A673 (cell line): ENCODE results near the gene MAPK8IP1. TPM values are rescaled to one million over a fixed set of nuclear protein-coding genes. Genes with fewer than 3 reads are reported as not detected.
"Not testable (repeated sequence)": the region's sequence is repeated elsewhere in the genome, so short reads cannot be mapped to it uniquely, and the experiment has no call there.

Source experiments
- Bru-seq: library from RNA; stranded (reverse); fragments of 400-500 nt; gene quantifications from one replicate; lab custom pipeline; 2021; lab: Mats Ljungman, UMichigan
- BruChase-seq, 2 experiments: library from RNA; stranded (reverse); fragments of 400-500 nt; gene quantifications; one replicate each; lab custom pipeline; 2021; lab: Mats Ljungman, UMichigan
- BruUV-seq: library from RNA; stranded (reverse); fragments of 400-500 nt; replicated peaks from 2 replicates; lab custom pipeline; 2021; lab: Mats Ljungman, UMichigan
- CTCF ChIA-PET: fragments of 300-600 bp; sonication (Branson Sonifier 250); formaldehyde crosslinking; loops from one replicate; lab custom pipeline; 2022; ENCODE audit warnings: antibody characterized with exemption; lab: Charles Lee
- POLR2A ChIA-PET: fragments of 300-600 bp; sonication (Branson Sonifier 250); formaldehyde crosslinking; loops from one replicate; lab custom pipeline; 2022; ENCODE audit warnings: antibody characterized with exemption; ENCODE audit not compliant: low non-redundant PET; lab: Charles Lee
- DNase-seq: peaks from one replicate; pipeline ENCODE4 v3.0.0-alpha.2; 2015; ENCODE audit warnings: low spot score
- H3K27ac ChIP-seq: fragments of 200-600 bp; sonication (generic); 2 replicates; pipeline ENCODE4 v1.5.1; 2016; ENCODE audit warnings: mixed run types, low read depth, mild to moderate bottlenecking, mixed read lengths, antibody characterized with exemption, low read length; ENCODE audit not compliant: poor library complexity, severe bottlenecking
- H3K27me3 ChIP-seq: fragments of 200-600 bp; sonication (generic); replicated peaks from 2 replicates; pipeline ENCODE4 v1.6.1; 2017; ENCODE audit warnings: mixed run types, low read depth, mild to moderate bottlenecking, mixed read lengths, antibody characterized with exemption, low read length; ENCODE audit not compliant: insufficient read depth, poor library complexity
- H3K36me3 ChIP-seq: fragments of 200-600 bp; sonication (generic); 2 replicates; pipeline ENCODE4 v1.6.1; 2016; ENCODE audit warnings: mixed run types, mild to moderate bottlenecking, mixed read lengths, antibody characterized with exemption, low read length; ENCODE audit not compliant: insufficient read depth, poor library complexity, severe bottlenecking
- H3K4me1 ChIP-seq: fragments of 200-600 bp; sonication (generic); 2 replicates; pipeline ENCODE4 v1.6.1; 2017; ENCODE audit warnings: mixed run types, mild to moderate bottlenecking, mixed read lengths, antibody characterized with exemption, low read length; ENCODE audit not compliant: insufficient read depth, poor library complexity, severe bottlenecking
- H3K4me3 ChIP-seq: fragments of 200-600 bp; sonication (generic); 2 replicates; pipeline ENCODE4 v1.5.1; 2016; ENCODE audit warnings: low read depth, mixed run types, mild to moderate bottlenecking, mixed read lengths, low read length; ENCODE audit not compliant: poor library complexity, severe bottlenecking
- H3K9me3 ChIP-seq: fragments of 200-600 bp; sonication (generic); 2 replicates; pipeline ENCODE4 v1.6.1; 2016; ENCODE audit warnings: mixed run types, low read depth, mild to moderate bottlenecking, mixed read lengths, antibody characterized with exemption, low read length; ENCODE audit not compliant: poor library complexity, severe bottlenecking
- CTCF ChIP-seq: fragments of 300-800, 200-600 bp; sonication (generic); conservative IDR thresholded peaks from 2 replicates; pipeline ENCODE4 v1.5.1; 2017; ENCODE audit warnings: low read depth, mild to moderate bottlenecking, antibody characterized with exemption, low read length, moderate library complexity, mixed read lengths
- EZH2 ChIP-seq: fragments of 200-600 bp; sonication (generic); IDR thresholded peaks from 2 replicates; pipeline ENCODE4 v1.6.1; 2017; ENCODE audit warnings: borderline replicate concordance, low read depth, mild to moderate bottlenecking, mixed read lengths, antibody characterized with exemption, low read length; ENCODE audit not compliant: poor library complexity, severe bottlenecking
- intact Hi-C: fragments of 100-400 bp; cut with micrococcal nuclease; formaldehyde crosslinking; loops from one replicate; pipeline ENCODE4 v1.10.0; 2022; ENCODE audit not compliant: unreplicated experiment
- long read RNA-seq: library from polyadenylated mRNA; stranded (forward); transcript quantifications from one replicate; pipeline ENCODE4 v2.0.0, GENCODE V29; 2022
- total RNA-seq: library from RNA; stranded (reverse); gene quantifications from 2 replicates; pipeline ENCODE4 v1.2.3, GENCODE V29; 2021

Gene MAPK8IP1
- total RNA-seq (46.0 and 46.2 TPM in 2 replicates), Bru-seq, nascent RNA (percentile 38 among the genes with signal in this experiment), BruChase-seq, experiment 1, labeled RNA remaining after a 2-hour chase (percentile 47 among the genes with signal in this experiment), BruChase-seq, experiment 2, labeled RNA remaining after a 6-hour chase (percentile 64 among the genes with signal in this experiment)
- long read RNA-seq, partial matches to known transcripts: 3 of 5 reads
- long read RNA-seq, other reads (novel, unspliced or antisense): 2 of 5 reads

GRCh38 chr11:45885274-45885920 is at the start of gene MAPK8IP1:
Gene MAPK8IP1 (plus strand): TSS chr11:45885651. CDS start chr11:45885821, 170 bp downstream.
- H3K9me3 ChIP-seq: no peaks in the 10 kb centered on the region
- no TSS peak for BruUV-seq
- ChIA-PET POLR2A (no interaction called here), CTCF (no interaction called here)
- H3K27me3 ChIP-seq: no peaks in the 10 kb centered on the region
- DNase-seq: peak; percentile 75
- H3K36me3 ChIP-seq: peaks cover 14% of the 10 kb centered on the region
- no peak within 1 kb of the TSS for H3K27ac ChIP-seq
- H3K4me1 ChIP-seq: peaks cover 15% of the 10 kb centered on the region
- intact Hi-C loops: loop anchor here (10.0 kb wide), 1 partner anchor 429 kb away; no protein-coding TSS in a partner anchor
- TF ChIP-seq CTCF: 0 out of 2 replicates have a peak, but pooled peaks have one; percentile 12
- no peak for TF ChIP-seq EZH2
- peak within 1 kb of the TSS; percentile 58 for H3K4me3 ChIP-seq

DNA sequence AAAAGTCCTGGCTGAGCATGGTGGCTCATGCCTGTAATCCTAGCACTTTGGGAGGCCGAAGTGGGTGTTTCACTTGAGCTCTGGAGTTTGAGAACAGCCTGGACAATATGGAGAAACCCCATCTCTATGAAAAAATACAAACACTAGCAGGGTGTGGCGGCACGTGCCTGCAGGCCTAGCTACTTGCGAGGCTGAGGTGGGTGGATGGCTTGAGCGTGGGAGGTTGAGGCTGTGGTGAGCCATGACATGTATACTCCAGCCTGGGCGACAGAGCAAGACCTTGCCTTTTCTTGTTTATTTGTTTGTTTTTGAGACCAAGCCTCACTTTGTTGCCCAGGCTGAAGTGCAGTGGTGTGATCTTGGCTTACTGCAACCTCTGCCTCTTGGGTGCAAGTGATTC is 46.2 kb upstream of the MAPK8IP1 start:
- BruUV-seq: no TSS peak
- POLR2A ChIA-PET: no interaction called here
- Histone ChIP-seq H3K27ac (no peak overlapping the region), H3K9me3 (no peaks in the 10 kb centered on the region), H3K27me3 (peaks cover 6% of the 10 kb centered on the region), H3K4me3 (no peak overlapping the region), H3K4me1 (no peaks in the 10 kb centered on the region), H3K36me3 (no peaks in the 10 kb centered on the region)
- no peak for DNase-seq
- intact Hi-C loops: no loop called here
- CTCF ChIA-PET: no interaction called here
- TF ChIP-seq CTCF (no peak), EZH2 (no peak)

GRCh38 chr11:45840251-45840650 is 45.2 kb upstream of the MAPK8IP1 start:
- not testable (repeated sequence) for H3K4me1 ChIP-seq, DNase-seq

More at GRCh38 chr11:45840251-45840650, 45.2 kb upstream of the MAPK8IP1 start:
- H3K4me3 ChIP-seq, H3K36me3 ChIP-seq, BruUV-seq, POLR2A ChIA-PET, H3K27me3 ChIP-seq, H3K9me3 ChIP-seq, H3K27ac ChIP-seq: not testable (repeated sequence)
- intact Hi-C loops: loop anchor here (10.0 kb wide), 1 partner anchor 285 kb away; the partner anchor contains the start of gene PHF21A
- CTCF ChIA-PET: interaction anchor here (0.6 to 0.7 kb wide), 2 partner anchors 48 to 113 kb away, joined by 11 to 13 read pairs; no protein-coding TSS in a partner anchor
